Peyer's patch (tissue), 4 donors: ENCODE results near the gene CYFIP1. TPM values are rescaled to one million over a fixed set of nuclear protein-coding genes. Genes with fewer than 3 reads are reported as not detected.
A peak's percentile ranks its signal among the peaks of the same experiment; 100 is the strongest.

Source experiments
- DNase-seq, 3 donors: peaks; one replicate each; pipeline ENCODE4 v3.0.0-alpha.2; 2017 to 2019
- H3K27ac ChIP-seq, 4 donors: fragments of 200-600 bp; sonication (generic); one replicate each; pipeline ENCODE4 v1.5.1; 2016 to 2019
- H3K27me3 ChIP-seq, 2 donors: fragments of 200-600 bp; sonication (generic); one replicate each; pipeline ENCODE4 v1.5.1; 2019
- H3K36me3 ChIP-seq, 3 donors: fragments of 200-600 bp; sonication (generic); one replicate each; pipeline ENCODE4 v1.5.1; 2016 to 2019
- H3K4me1 ChIP-seq, 4 donors: fragments of 200-600 bp; sonication (generic); one replicate each; pipeline ENCODE4 v1.5.1; 2016 to 2019
- H3K4me3 ChIP-seq, 4 donors: fragments of 200-600 bp; sonication (generic); 1 replicate in 3 of 4; 2 replicates in 1 of 4; pipeline ENCODE4 v1.5.1; 2016 to 2019; ENCODE audit warnings: mild to moderate bottlenecking in 1 of 4
- H3K9me3 ChIP-seq, 4 donors: fragments of 200-600 bp; sonication (generic); one replicate each; pipeline ENCODE4 v1.5.1; 2016 to 2019; ENCODE audit warnings: mild to moderate bottlenecking in 1 of 4
- POLR2A ChIP-seq, 2 donors: fragments of 450-650 bp; IDR thresholded peaks; one replicate each; pipeline ENCODE4 v1.5.1; 2017; ENCODE audit warnings: antibody characterized with exemption in 2 of 2, mild to moderate bottlenecking in 2 of 2, moderate library complexity in 2 of 2
- total RNA-seq, 4 donors: library from RNA; depleted of rRNA; stranded (reverse); fragments of >200 nt; gene quantifications; one replicate each; pipeline ENCODE4 v1.1.0, GENCODE V29; 2016
- TF ChIP-seq, protein P1 (sequence below), 6 experiments: fragments of 450-650 bp in 4 of 6; fragments of 200-600 bp in 2 of 6; sonication (generic) in 1 of 6; IDR thresholded peaks; one replicate each; pipeline ENCODE4 v1.5.1; 2017 to 2019; ENCODE audit warnings: antibody characterized with exemption in 6 of 6, mild to moderate bottlenecking in 3 of 6, moderate library complexity in 1 of 6

CYFIP1 gene
- total RNA-seq, 4 donors from 2014 or later, result 61.9 to 139 (median 117) TPM

DNA sequence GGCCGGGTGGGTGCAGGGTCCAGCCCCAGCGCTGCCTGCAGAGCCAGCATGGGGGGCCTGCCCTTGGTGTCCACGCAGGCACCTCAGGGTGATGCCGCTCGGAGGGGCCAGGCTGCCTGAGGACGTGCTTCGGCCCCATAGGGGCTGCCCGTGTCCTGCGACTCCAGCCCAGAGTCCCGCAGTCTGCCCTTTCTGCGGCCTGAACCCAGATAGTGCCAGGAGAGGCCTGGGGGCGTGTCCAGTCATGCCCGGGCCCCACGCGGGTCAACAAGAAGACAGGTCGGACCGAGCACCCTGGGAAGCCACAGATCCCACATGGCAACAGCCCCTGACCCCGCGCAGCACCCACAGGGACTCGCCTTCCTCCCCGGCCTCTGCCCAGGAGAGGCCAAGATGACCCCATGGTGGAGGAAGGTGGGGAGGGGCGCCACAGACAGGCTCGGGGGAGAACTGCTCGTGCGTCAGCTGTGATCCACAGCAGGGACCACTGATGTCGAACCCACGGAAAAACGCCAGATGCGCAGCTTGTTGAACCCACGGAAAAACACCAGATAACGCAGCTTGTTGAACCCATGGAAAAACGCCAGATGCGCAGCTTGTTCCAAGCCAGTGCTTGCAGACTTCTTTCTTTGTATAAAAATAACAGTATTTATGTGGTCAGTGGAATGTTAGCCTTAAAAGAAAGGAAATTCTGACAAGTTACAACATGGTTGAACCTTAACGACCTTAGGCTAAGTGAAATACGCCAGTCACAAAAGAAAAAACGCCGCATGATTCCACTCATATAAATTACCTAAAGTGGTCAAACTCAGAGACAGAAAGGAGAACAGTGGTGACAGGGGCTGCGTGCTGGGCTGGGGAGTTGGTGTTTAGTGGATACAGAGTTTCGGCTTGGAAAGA, 28.5 kb downstream of the CYFIP1 start:
- Histone ChIP-seq H3K27ac (no peak overlapping the region), H3K27me3 (no peaks in the 10 kb centered on the region), H3K36me3 (peaks cover 0 to under 1% (median 0%) of the 10 kb centered on the region in 3 donors), H3K4me3 (no peak overlapping the region), H3K4me1 (peaks cover 0 to 36% (median 0%) of the 10 kb centered on the region in 4 donors), H3K9me3 (no peaks in the 10 kb centered on the region)
- TF ChIP-seq, protein P1, sequence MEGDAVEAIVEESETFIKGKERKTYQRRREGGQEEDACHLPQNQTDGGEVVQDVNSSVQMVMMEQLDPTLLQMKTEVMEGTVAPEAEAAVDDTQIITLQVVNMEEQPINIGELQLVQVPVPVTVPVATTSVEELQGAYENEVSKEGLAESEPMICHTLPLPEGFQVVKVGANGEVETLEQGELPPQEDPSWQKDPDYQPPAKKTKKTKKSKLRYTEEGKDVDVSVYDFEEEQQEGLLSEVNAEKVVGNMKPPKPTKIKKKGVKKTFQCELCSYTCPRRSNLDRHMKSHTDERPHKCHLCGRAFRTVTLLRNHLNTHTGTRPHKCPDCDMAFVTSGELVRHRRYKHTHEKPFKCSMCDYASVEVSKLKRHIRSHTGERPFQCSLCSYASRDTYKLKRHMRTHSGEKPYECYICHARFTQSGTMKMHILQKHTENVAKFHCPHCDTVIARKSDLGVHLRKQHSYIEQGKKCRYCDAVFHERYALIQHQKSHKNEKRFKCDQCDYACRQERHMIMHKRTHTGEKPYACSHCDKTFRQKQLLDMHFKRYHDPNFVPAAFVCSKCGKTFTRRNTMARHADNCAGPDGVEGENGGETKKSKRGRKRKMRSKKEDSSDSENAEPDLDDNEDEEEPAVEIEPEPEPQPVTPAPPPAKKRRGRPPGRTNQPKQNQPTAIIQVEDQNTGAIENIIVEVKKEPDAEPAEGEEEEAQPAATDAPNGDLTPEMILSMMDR (IDR thresholded peaks at IDR 0.05), result no peak
- no peak for TF ChIP-seq POLR2A (IDR thresholded peaks at IDR 0.05)
- no peak for DNase-seq

DNA sequence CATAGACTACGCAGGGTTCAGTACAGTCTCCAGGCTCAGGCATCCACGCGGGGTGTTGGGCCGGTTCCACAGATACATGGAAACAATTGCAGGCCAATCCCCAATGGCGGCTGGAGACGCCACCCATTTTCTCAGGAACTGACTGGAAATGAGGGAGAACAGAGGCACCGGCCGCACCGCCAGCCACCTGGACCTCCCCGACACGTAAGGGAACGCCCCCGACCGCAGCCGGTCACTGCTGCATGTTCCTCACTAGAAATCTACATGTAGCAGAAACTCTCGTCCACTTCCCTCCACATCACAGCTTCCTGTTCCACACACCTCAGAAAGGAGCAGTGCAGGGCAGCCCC, 29.2 kb downstream of the CYFIP1 start:
- Histone ChIP-seq H3K27ac (peak overlapping the region in 1 of 4 donors; percentile 40), H3K4me3 (no peak overlapping the region), H3K9me3 (no peaks in the 10 kb centered on the region), H3K36me3 (peaks cover 0 to 6% (median 0%) of the 10 kb centered on the region in 3 donors), H3K27me3 (no peaks in the 10 kb centered on the region), H3K4me1 (peaks cover 0 to 30% (median 0%) of the 10 kb centered on the region in 4 donors)
- no peak for TF ChIP-seq POLR2A (IDR thresholded peaks at IDR 0.05)
- TF ChIP-seq, protein P1 (IDR thresholded peaks at IDR 0.05), result no peak
- no peak for DNase-seq

DNA sequence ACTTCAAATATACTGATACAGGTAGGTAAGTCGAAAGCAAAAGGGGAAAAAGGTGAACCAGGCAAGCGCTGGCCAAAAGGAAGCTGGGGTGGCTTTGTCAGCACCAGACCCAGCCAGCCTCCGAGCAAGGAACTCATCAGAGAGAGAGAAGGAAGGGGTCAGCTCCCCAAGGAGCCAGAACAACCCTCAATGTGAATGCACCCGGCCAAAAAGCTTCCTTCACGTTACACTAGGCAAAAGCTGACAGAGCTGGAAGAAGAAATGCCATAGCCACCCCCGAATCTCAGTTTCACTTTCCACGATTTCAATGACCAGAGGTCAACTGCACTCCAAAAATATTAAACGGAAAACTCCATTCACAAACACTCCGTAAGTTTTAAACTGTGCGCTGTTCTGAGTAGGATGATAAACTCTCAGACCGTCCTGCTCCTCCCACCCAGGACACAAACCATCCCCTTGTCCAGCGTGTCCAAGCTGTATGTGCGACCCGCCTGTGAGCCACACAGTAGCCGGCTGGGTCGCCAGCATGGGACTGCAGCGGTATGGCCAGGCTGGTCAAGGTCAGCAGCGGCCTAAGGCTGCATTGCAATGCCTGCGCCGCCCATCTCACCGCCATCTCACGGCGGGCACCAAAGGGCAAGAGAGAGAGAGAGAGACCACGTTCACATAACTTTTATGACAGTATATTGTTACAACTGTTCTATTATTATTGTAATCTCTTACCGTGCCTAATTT, 29.7 kb downstream of the CYFIP1 start:
- Histone ChIP-seq H3K4me1 (peaks cover 0 to 24% (median 0%) of the 10 kb centered on the region in 4 donors), H3K9me3 (no peaks in the 10 kb centered on the region), H3K27ac (peak overlapping the region in 2 of 4 donors; percentile 9 to 40), H3K4me3 (no peak overlapping the region), H3K27me3 (no peaks in the 10 kb centered on the region), H3K36me3 (peaks cover 0 to 9% (median 0%) of the 10 kb centered on the region in 3 donors)
- TF ChIP-seq, protein P1 (IDR thresholded peaks at IDR 0.05), result no peak
- TF ChIP-seq POLR2A (IDR thresholded peaks at IDR 0.05), result no peak
- no peak for DNase-seq

GRCh38 chr15:22949074-22949547, 31.1 kb downstream of the CYFIP1 start:
- Histone ChIP-seq H3K27ac (peak overlapping the region in 2 of 4 donors; percentile 15 to 19), H3K4me1 (peaks cover 0 to 32% (median 0%) of the 10 kb centered on the region in 4 donors)

GRCh38 chr15:22948056-22948455, 32.1 kb downstream of the CYFIP1 start:
- no peaks in the 10 kb centered on the region for H3K9me3 ChIP-seq
- peaks cover 0 to 32% (median 0%) of the 10 kb centered on the region in 4 donors for H3K4me1 ChIP-seq
- H3K27me3 ChIP-seq, result no peaks in the 10 kb centered on the region
- no peak overlapping the region for H3K4me3 ChIP-seq
- no peak for TF ChIP-seq POLR2A (IDR thresholded peaks at IDR 0.05)
- TF ChIP-seq, protein P1 (IDR thresholded peaks at IDR 0.05), result no peak
- peaks cover 0 to 25% (median 0%) of the 10 kb centered on the region in 3 donors for H3K36me3 ChIP-seq
- no peak for DNase-seq
- no peak overlapping the region for H3K27ac ChIP-seq

More at GRCh38 chr15:22949074-22949547, 31.1 kb downstream of the CYFIP1 start:
- Histone ChIP-seq H3K27me3 (no peaks in the 10 kb centered on the region), H3K9me3 (no peaks in the 10 kb centered on the region), H3K4me3 (no peak overlapping the region), H3K36me3 (peaks cover 0 to 18% (median 0%) of the 10 kb centered on the region in 3 donors)
- DNase-seq, result no peak
- TF ChIP-seq, protein P1 (IDR thresholded peaks at IDR 0.05), result no peak
- no peak for TF ChIP-seq POLR2A (IDR thresholded peaks at IDR 0.05)
